Right cardiac atrium (tissue), 5 donors: ENCODE data around the gene POLD3. TPM values are rescaled to one million over a fixed set of nuclear protein-coding genes. Genes with fewer than 3 reads are reported as not detected.

Experiments
- ATAC-seq, 2 donors: fragments of 200-7000 bp; cut with Tn5 transposase; one replicate each; pipeline versions ENCODE4 v1.8.0 to v1.9.1; 2020; ENCODE audit warnings: moderate library complexity in 2 of 2, mild to moderate bottlenecking in 1 of 2
- DNase-seq, 3 donors: peaks; one replicate each; pipeline ENCODE4 v3.0.0-alpha.2; 2020
- H3K27ac ChIP-seq: one replicate; pipeline ENCODE4 v1.5.1; 2013; ENCODE audit warnings: mild to moderate bottlenecking, low read length, control low read depth, moderate library complexity
- H3K27me3 ChIP-seq: one replicate; pipeline ENCODE4 v1.6.1; 2013; ENCODE audit not compliant: control insufficient read depth, insufficient read depth
- H3K4me1 ChIP-seq: one replicate; pipeline ENCODE4 v1.6.1; 2013; ENCODE audit warnings: low read length; ENCODE audit not compliant: control insufficient read depth, insufficient read depth
- H3K4me3 ChIP-seq: one replicate; pipeline ENCODE4 v1.5.1; 2013; ENCODE audit warnings: low read length, control low read depth
- H3K9me3 ChIP-seq: one replicate; pipeline ENCODE4 v1.6.1; 2013; ENCODE audit warnings: low read length; ENCODE audit not compliant: control insufficient read depth
- WGBS: extraction: QIAGEN DNeasy Blood & Tissue Kit; methylation state at CpG from one replicate; pipeline ENCODE4 v1.1.7; 2013; 5-methylcytosine and 5-hydroxymethylcytosine counted together
- intact Hi-C, 4 donors: fragments of 100-400 bp; cut with DNase I; formaldehyde crosslinking; loops; one replicate each; pipeline versions ENCODE4 v1.11.0 to v1.14.0; 2022 to 2023
- polyA plus RNA-seq: library from polyadenylated mRNA; stranded (reverse); fragments of 200-250 nt; gene quantifications from one replicate; pipeline ENCODE4 v1.2.3, GENCODE V29; 2013
- total RNA-seq, 4 donors: library from RNA; stranded (reverse); fragmentation: NEBNext Ultra II Directional; extraction: Animal tissue kit (Norgen Biotek cat#: 25700); gene quantifications; one replicate each; pipeline ENCODE4 v1.2.1, GENCODE V29; 2021
- donor health status: healthy with polysubstance abuse.
- donor health status: DM: no; HTN: yes; CAD: no.
- donor health status: DM: no; HTN: no; CAD: no.
- donor health status: DM: no; HTN: yes; CAD: no; lungs with severe emphysema.
- donor health status: DM: yes; HTN: yes; CAD: no.

Gene POLD3
- total and polyA plus RNA-seq, 5 donors: 4.4 to 9.3 (median 7.5) TPM

DNA sequence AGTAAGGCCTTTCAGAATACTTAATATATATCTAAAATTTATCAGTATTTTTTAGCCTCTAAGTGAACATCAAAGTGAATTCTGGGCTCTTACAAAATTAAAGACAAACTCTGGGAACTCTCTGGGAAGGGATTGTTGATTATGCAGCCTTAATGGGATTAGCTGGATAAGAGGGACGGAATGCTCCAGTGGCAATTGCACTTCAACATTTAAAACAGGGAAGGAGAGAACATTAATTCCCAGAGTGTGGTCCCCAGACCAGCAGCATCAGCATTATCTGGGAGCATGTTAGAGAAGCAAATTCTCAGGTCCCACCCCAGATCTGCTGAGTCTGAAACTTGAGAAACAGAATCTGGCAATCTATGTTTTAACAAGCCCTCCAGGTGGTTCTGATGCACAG lies 46.5 kb downstream of the POLD3 start:
- Histone ChIP-seq H3K27me3 (no peaks in the 10 kb centered on the region), H3K4me3 (no peak overlapping the region), H3K4me1 (no peaks in the 10 kb centered on the region), H3K9me3 (no peaks in the 10 kb centered on the region), H3K27ac (no peak overlapping the region)
- intact Hi-C loops: loop anchor here (5.0 to 10.0 kb wide), 3 partner anchors 86 to 96 kb away; partner anchors contain the start of gene CHRDL2 (in 1 of the 4)
- DNase-seq (no peak), ATAC-seq (no peak)
- 61% methylated on average over 1 of the region's 1 CpG for WGBS

DNA sequence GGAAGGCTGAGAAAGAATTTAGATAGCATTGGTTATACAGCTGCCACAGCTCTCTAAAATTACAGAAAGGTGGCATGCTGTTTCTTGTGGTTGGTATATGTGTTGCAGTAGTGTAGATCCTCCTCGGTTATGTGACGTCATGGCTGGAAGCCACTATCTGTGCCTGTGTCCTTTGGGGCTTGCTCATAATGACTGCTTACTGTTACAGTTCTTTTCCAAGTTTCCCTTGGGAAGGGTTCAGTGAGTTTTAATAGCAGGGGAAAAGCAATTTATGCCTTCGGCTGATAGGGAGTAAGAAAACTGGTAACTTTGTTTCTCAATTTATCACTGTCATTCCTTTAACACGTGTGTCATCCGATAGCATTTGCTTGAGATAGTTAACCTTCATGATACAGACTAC lies 47.2 kb downstream of the POLD3 start:
- intact Hi-C loops: loop anchor here (5.0 to 10.0 kb wide), 3 partner anchors 85 to 95 kb away; partner anchors contain the start of gene CHRDL2 (in 1 of the 4)
- DNase-seq (peak in 1 of 3 donors; percentile 38), ATAC-seq (peak; percentile 59 to 71)
- Histone ChIP-seq H3K9me3 (no peaks in the 10 kb centered on the region), H3K27me3 (no peaks in the 10 kb centered on the region), H3K4me1 (no peaks in the 10 kb centered on the region), H3K4me3 (no peak overlapping the region), H3K27ac (no peak overlapping the region)
- WGBS: 64% methylated on average over 5 of the region's 5 CpGs

- DNase-seq (no peak), ATAC-seq (peak in 1 of 2 donors; percentile 20)
- H3K27ac ChIP-seq: no peak overlapping the region
- H3K4me3 ChIP-seq: no peak overlapping the region
- no peaks in the 10 kb centered on the region for H3K27me3 ChIP-seq
- no peaks in the 10 kb centered on the region for H3K9me3 ChIP-seq
- intact Hi-C loops: no loop called here
- H3K4me1 ChIP-seq: no peaks in the 10 kb centered on the region
- 82% methylated on average over 8 of the region's 8 CpGs for whole genome bisulfite sequencing
Observed at GRCh38 chr11:74641289-74641688, 48.9 kb downstream of the POLD3 start.

GRCh38 chr11:74641905-74642304 lies 49.5 kb downstream of the POLD3 start:
- H3K27ac ChIP-seq: no peak overlapping the region
- 91% methylated on average over 4 of the region's 4 CpGs for WGBS
- no peaks in the 10 kb centered on the region for H3K4me1 ChIP-seq
- H3K9me3 ChIP-seq: no peaks in the 10 kb centered on the region
- intact Hi-C loops: no loop called here
- ATAC-seq (no peak), DNase-seq (no peak)
- H3K4me3 ChIP-seq: no peak overlapping the region
- H3K27me3 ChIP-seq: no peaks in the 10 kb centered on the region

GRCh38 chr11:74642912-74643311 lies 50.5 kb downstream of the POLD3 start:
- Histone ChIP-seq H3K9me3 (no peaks in the 10 kb centered on the region), H3K4me3 (no peak overlapping the region), H3K27me3 (no peaks in the 10 kb centered on the region), H3K4me1 (no peaks in the 10 kb centered on the region), H3K27ac (no peak overlapping the region)
- intact Hi-C loops: no loop called here
- WGBS: 96% methylated on average over 5 of the region's 5 CpGs
- DNase-seq (no peak), ATAC-seq (no peak)

- intact Hi-C loops: no loop called here
- DNase-seq: no peak
- Histone ChIP-seq H3K9me3 (peaks cover 2% of the 10 kb centered on the region), H3K27me3 (no peaks in the 10 kb centered on the region), H3K27ac (no peak overlapping the region), H3K4me1 (no peaks in the 10 kb centered on the region), H3K4me3 (no peak overlapping the region)
- ATAC-seq: no peak
- WGBS: 82% methylated on average over 4 of the region's 4 CpGs
Observed at GRCh38 chr11:74644081-74644480, 51.7 kb downstream of the POLD3 start.

DNA sequence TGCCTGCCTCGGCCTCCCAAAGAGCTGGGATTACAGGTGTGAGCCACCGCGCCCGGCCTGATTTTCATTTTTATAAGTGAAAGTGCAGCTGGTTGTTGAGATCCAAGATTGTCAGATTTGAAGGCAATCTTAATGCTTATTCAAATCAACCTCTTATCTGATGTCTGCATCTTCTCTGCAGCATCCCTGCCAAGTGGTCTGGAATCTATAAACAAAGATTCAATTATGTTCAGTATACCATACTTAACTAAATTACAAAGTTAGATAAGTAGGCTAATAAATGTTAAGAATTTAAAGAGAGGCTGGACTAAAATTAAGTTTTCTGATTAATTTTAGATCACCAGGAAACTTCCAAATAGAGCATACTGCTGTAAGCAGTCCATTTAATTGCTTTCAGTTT lies 53.8 kb downstream of the POLD3 start:
- peaks cover 2% of the 10 kb centered on the region for H3K9me3 ChIP-seq
- H3K27ac ChIP-seq: no peak overlapping the region
- intact Hi-C loops: no loop called here
- DNase-seq (no peak), ATAC-seq (no peak)
- no peaks in the 10 kb centered on the region for H3K4me1 ChIP-seq
- no peak overlapping the region for H3K4me3 ChIP-seq
- no peaks in the 10 kb centered on the region for H3K27me3 ChIP-seq
- WGBS: 94% methylated on average over 4 of the region's 4 CpGs

DNA sequence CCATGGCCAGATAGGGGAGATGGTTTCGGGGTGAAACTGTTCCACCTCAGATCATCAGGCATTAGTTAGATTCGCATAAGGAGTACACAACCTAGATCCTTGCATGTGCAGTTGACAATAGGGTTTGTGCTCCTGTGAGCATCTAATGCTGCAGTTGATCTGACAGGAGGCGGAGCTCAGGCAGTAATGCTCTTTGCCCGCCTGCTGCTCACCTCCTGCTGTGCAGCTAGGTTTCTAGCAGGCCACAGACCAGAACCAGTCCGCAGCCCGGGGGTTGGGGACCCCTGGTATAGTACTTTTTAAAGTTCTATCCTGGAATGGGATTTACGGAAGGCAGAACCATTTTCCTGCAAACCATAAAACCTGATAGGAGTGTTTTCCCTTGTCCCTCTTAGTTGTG lies 54.6 kb downstream of the POLD3 start:
- Histone ChIP-seq H3K9me3 (peaks cover 2% of the 10 kb centered on the region), H3K27ac (no peak overlapping the region), H3K4me1 (no peaks in the 10 kb centered on the region), H3K4me3 (no peak overlapping the region), H3K27me3 (no peaks in the 10 kb centered on the region)
- intact Hi-C loops: no loop called here
- DNase-seq (peak in 1 of 3 donors; percentile 26), ATAC-seq (no peak)
- 93% methylated on average over 7 of the region's 7 CpGs for WGBS

- ATAC-seq (no peak), DNase-seq (no peak)
- Histone ChIP-seq H3K4me1 (no peaks in the 10 kb centered on the region), H3K27ac (no peak overlapping the region), H3K9me3 (peaks cover 2% of the 10 kb centered on the region), H3K4me3 (no peak overlapping the region), H3K27me3 (no peaks in the 10 kb centered on the region)
- intact Hi-C loops: no loop called here
Observed at GRCh38 chr11:74647404-74647803, 55.0 kb downstream of the POLD3 start.

GRCh38 chr11:74647831-74648230 lies 55.4 kb downstream of the POLD3 start:
- H3K4me3 ChIP-seq: no peak overlapping the region
- no peak overlapping the region for H3K27ac ChIP-seq
- no peaks in the 10 kb centered on the region for H3K4me1 ChIP-seq
- intact Hi-C loops: no loop called here
- H3K27me3 ChIP-seq: no peaks in the 10 kb centered on the region
- ATAC-seq (no peak), DNase-seq (no peak)
- peaks cover 2% of the 10 kb centered on the region for H3K9me3 ChIP-seq
- 96% methylated on average over 3 of the region's 3 CpGs for WGBS

DNA sequence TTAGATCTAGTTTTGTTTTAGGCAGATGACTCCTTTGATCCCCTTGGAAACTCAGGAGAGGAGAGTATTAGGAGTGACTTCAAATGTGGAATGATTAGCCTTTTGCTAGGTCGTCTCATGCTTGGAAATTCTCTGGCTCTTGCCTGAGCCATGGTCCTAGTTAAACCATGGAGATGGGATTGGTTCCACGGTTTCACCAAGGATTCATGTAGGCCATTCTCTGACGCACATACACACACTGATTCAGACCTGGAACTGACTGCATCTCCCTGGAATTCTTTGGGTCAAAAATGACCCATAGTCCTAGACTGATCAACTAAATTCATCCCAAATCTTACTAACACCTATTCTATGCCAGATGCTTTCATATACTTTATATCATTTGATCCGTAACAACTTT lies 56.5 kb downstream of the POLD3 start:
- 92% methylated on average over 4 of the region's 4 CpGs for WGBS
- intact Hi-C loops: no loop called here

DNA sequence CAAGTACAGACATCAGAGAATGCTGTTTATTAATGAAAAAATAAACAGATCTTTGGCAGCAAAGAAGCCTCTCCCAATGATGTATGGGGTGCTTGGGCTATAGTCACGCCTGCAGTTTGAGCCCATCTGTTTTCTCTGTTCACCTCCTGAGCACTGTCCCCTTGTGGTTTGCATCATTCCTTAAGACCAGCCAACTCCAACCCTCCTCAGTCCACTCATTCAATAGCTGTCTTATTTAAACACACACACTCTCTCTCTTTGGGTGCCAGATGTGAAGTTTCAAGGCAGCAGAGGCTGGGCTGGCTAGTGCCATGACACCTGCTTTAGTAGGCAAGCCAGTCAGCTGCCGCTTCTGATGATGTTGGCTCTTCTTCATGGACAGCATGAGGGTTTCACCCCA lies 58.1 kb downstream of the POLD3 start:
- DNase-seq (no peak), ATAC-seq (peak in 1 of 2 donors; percentile 44)
- H3K27ac ChIP-seq: no peak overlapping the region
- H3K4me1 ChIP-seq: no peaks in the 10 kb centered on the region
- WGBS: 77% methylated on average over 2 of the region's 2 CpGs
- no peaks in the 10 kb centered on the region for H3K27me3 ChIP-seq
- no peak overlapping the region for H3K4me3 ChIP-seq
- intact Hi-C loops: no loop called here
- peaks cover 2% of the 10 kb centered on the region for H3K9me3 ChIP-seq

More for the DNA sequence above, 56.5 kb downstream of the POLD3 start:
- ATAC-seq (no peak), DNase-seq (no peak)
- Histone ChIP-seq H3K4me1 (no peaks in the 10 kb centered on the region), H3K27ac (no peak overlapping the region), H3K9me3 (peaks cover 2% of the 10 kb centered on the region), H3K27me3 (no peaks in the 10 kb centered on the region), H3K4me3 (no peak overlapping the region)
